IMR-90 (cell line): ENCODE results near the gene PXYLP1. TPM values are rescaled to one million over a fixed set of nuclear protein-coding genes. Genes with fewer than 3 reads are reported as not detected.

ENCODE experiments used
- ATAC-seq: fragments of 200-7000 bp; cut with Tn5 transposase; 2 replicates; pipeline ENCODE4 v1.9.1; 2020; ENCODE audit warnings: low read depth, mild to moderate bottlenecking, moderate library complexity
- BruUV-seq: library from RNA; stranded (reverse); fragments of 400-500 nt; replicated peaks from 2 replicates; lab custom pipeline; 2021; lab: Mats Ljungman, UMichigan
- CTCF ChIA-PET: fragments of 300-600 bp; formaldehyde crosslinking; extraction: SDS; loops from one replicate; lab custom pipeline; 2021; ENCODE audit warnings: antibody characterized with exemption; lab: Yijun Ruan, JAX
- POLR2A ChIA-PET: fragments of 300-600 bp; sonication (Branson Sonifier 250); formaldehyde crosslinking; loops from one replicate; lab custom pipeline; 2022; ENCODE audit warnings: antibody characterized with exemption; ENCODE audit not compliant: unreplicated experiment; lab: Charles Lee
- DNase-seq: peaks from one replicate; pipeline ENCODE4 v3.0.0; 2013
- H2AFZ ChIP-seq: replicated peaks from 2 replicates; pipeline ENCODE3; 2013; ENCODE audit warnings: low read length, mild to moderate bottlenecking; ENCODE audit not compliant: poor library complexity
- H2AK5ac ChIP-seq: 2 replicates; pipeline ENCODE4 v1.6.1; 2013; ENCODE audit warnings: low read depth, low read length, inconsistent platforms
- H2AK9ac ChIP-seq: replicated peaks from 2 replicates; pipeline ENCODE3; 2013; ENCODE audit warnings: mild to moderate bottlenecking, low read depth, low read length, moderate library complexity; ENCODE audit not compliant: poor library complexity
- H2BK120ac ChIP-seq: 2 replicates; pipeline ENCODE4 v1.6.1; 2013; ENCODE audit warnings: low read depth, low read length, inconsistent platforms
- H2BK15ac ChIP-seq: 3 replicates; pipeline ENCODE4 v1.6.1; 2013; ENCODE audit warnings: low read depth, low read length, inconsistent platforms
- H2BK20ac ChIP-seq: 2 replicates; pipeline ENCODE4 v1.6.1; 2013; ENCODE audit warnings: low read depth, mild to moderate bottlenecking, inconsistent platforms, low read length, moderate library complexity
- H2BK5ac ChIP-seq: 2 replicates; pipeline ENCODE4 v1.6.1; 2013; ENCODE audit warnings: mild to moderate bottlenecking, low read depth, low read length, inconsistent platforms; ENCODE audit not compliant: poor library complexity, severe bottlenecking
- H3K14ac ChIP-seq: replicated peaks from 2 replicates; pipeline ENCODE4 v1.6.1; 2013; ENCODE audit warnings: low read depth, low read length, inconsistent platforms
- H3K18ac ChIP-seq: 2 replicates; pipeline ENCODE4 v1.6.1; 2013; ENCODE audit warnings: low read depth, low read length, control low read depth
- H3K23ac ChIP-seq: 2 replicates; pipeline ENCODE4 v1.6.1; 2013; ENCODE audit warnings: low read depth, low read length, inconsistent platforms
- H3K27ac ChIP-seq: 2 replicates; pipeline ENCODE4 v1.5.1; 2013; ENCODE audit warnings: mild to moderate bottlenecking, control low read depth, low read length; ENCODE audit not compliant: insufficient read depth
- H3K27me3 ChIP-seq: 2 replicates; pipeline ENCODE4 v1.6.1; 2013; ENCODE audit warnings: low read length; ENCODE audit not compliant: control insufficient read depth, insufficient read depth
- H3K36me3 ChIP-seq: 2 replicates; pipeline ENCODE4 v1.6.1; 2013; ENCODE audit warnings: low read length, mixed read lengths; ENCODE audit not compliant: control insufficient read depth, insufficient read depth
- H3K4ac ChIP-seq: 2 replicates; pipeline ENCODE4 v1.6.1; 2013; ENCODE audit warnings: low read depth, low read length, inconsistent platforms
- H3K4me1 ChIP-seq: 2 replicates; pipeline ENCODE4 v1.6.1; 2013; ENCODE audit warnings: low read length, mixed read lengths; ENCODE audit not compliant: control insufficient read depth, insufficient read depth
- H3K4me2 ChIP-seq: 2 replicates; pipeline ENCODE4 v1.6.1; 2013; ENCODE audit warnings: low read depth, mild to moderate bottlenecking, control low read depth, low read length, moderate library complexity
- H3K4me3 ChIP-seq: 2 replicates; pipeline ENCODE4 v1.5.1; 2013; ENCODE audit warnings: low read depth, mild to moderate bottlenecking, control low read depth, low read length, moderate library complexity; ENCODE audit not compliant: insufficient read depth
- H3K56ac ChIP-seq: 2 replicates; pipeline ENCODE4 v1.6.1; 2013; ENCODE audit warnings: low read length, inconsistent platforms; ENCODE audit not compliant: insufficient read depth; ENCODE audit errors: extremely low read depth
- H3K79me1 ChIP-seq, 2 experiments: 2 replicates each; pipeline ENCODE4 v1.6.1; 2013; ENCODE audit warnings: low read length in 2 of 2, inconsistent platforms in 1 of 2, low read depth in 1 of 2
- H3K9ac ChIP-seq: 2 replicates; pipeline ENCODE4 v1.6.1; 2013; ENCODE audit warnings: low read depth, low read length, control low read depth
- H3K9me1 ChIP-seq: 2 replicates; pipeline ENCODE4 v1.6.1; 2013; ENCODE audit warnings: low read length, inconsistent platforms; ENCODE audit not compliant: insufficient read depth
- H3K9me3 ChIP-seq: 2 replicates; pipeline ENCODE4 v1.6.1; 2013; ENCODE audit warnings: low read length; ENCODE audit not compliant: control insufficient read depth, insufficient read depth
- H4K20me1 ChIP-seq: 2 replicates; pipeline ENCODE4 v1.6.1; 2013; ENCODE audit warnings: low read length, inconsistent platforms; ENCODE audit not compliant: insufficient read depth
- H4K5ac ChIP-seq: 2 replicates; pipeline ENCODE4 v1.6.1; 2013; ENCODE audit warnings: mild to moderate bottlenecking, low read depth, low read length, control low read depth
- H4K8ac ChIP-seq, 2 experiments: 2 replicates each; pipeline ENCODE4 v1.6.1; 2013; ENCODE audit warnings: low read depth in 2 of 2, low read length in 2 of 2, control low read depth in 1 of 2, inconsistent platforms in 1 of 2
- H4K91ac ChIP-seq: 2 replicates; pipeline ENCODE4 v1.6.1; 2013; ENCODE audit warnings: low read depth, low read length, inconsistent platforms; ENCODE audit not compliant: insufficient read depth
- BHLHE40 ChIP-seq: fragments of 150-350 bp; IDR thresholded peaks from 2 replicates; pipeline ENCODE4 v1.6.1; 2016; ENCODE audit warnings: mild to moderate bottlenecking, low read depth, low read length
- CEBPB ChIP-seq: IDR thresholded peaks from 2 replicates; pipeline ENCODE4 v1.6.1; 2012; ENCODE audit warnings: low read depth, low read length, improper control_type of control experiment
- CHD1 ChIP-seq: IDR thresholded peaks from 2 replicates; pipeline ENCODE4 v1.6.1; 2012; ENCODE audit warnings: low read depth, low read length, improper control_type of control experiment
- CTCF ChIP-seq: conservative IDR thresholded peaks from 2 replicates; pipeline ENCODE4 v1.5.1; 2012; ENCODE audit warnings: mild to moderate bottlenecking, low read depth, low read length, improper control_type of control experiment
- ELK1 ChIP-seq: fragments of 150-350 bp; IDR thresholded peaks from 2 replicates; pipeline ENCODE4 v1.6.1; 2016; ENCODE audit warnings: low read depth, mild to moderate bottlenecking, low read length, moderate library complexity, borderline replicate concordance
- FOS ChIP-seq: fragments of 150-350 bp; IDR thresholded peaks from 2 replicates; pipeline ENCODE4 v1.6.1; 2016; ENCODE audit warnings: low read depth, low read length
- MAFK ChIP-seq: IDR thresholded peaks from 2 replicates; pipeline ENCODE4 v1.6.1; 2012; ENCODE audit warnings: low read depth, low read length, improper control_type of control experiment
- MAZ ChIP-seq: IDR thresholded peaks from 2 replicates; pipeline ENCODE4 v1.6.1; 2012; ENCODE audit warnings: low read depth, mild to moderate bottlenecking, low read length, improper control_type of control experiment, moderate library complexity, borderline replicate concordance
- NFE2L2 ChIP-seq: fragments of 150-350 bp; IDR thresholded peaks from 2 replicates; pipeline ENCODE4 v1.6.1; 2016; ENCODE audit warnings: low read depth, mild to moderate bottlenecking, low read length
- POLR2A ChIP-seq: IDR thresholded peaks from 2 replicates; pipeline ENCODE4 v1.6.1; 2012; ENCODE audit warnings: mild to moderate bottlenecking, low read depth, low read length
- RAD21 ChIP-seq: IDR thresholded peaks from 2 replicates; pipeline ENCODE4 v1.6.1; 2012; ENCODE audit warnings: low read length, improper control_type of control experiment
- RCOR1 ChIP-seq: IDR thresholded peaks from 2 replicates; pipeline ENCODE4 v1.6.1; 2012; ENCODE audit warnings: mild to moderate bottlenecking, low read length, improper control_type of control experiment; ENCODE audit not compliant: insufficient replicate concordance
- RFX5 ChIP-seq: IDR thresholded peaks from 2 replicates; pipeline ENCODE4 v1.8.0; 2012; ENCODE audit warnings: low read depth, mild to moderate bottlenecking, low read length, moderate library complexity
- SMC3 ChIP-seq: fragments of 150-350 bp; IDR thresholded peaks from 2 replicates; pipeline ENCODE4 v1.6.1; 2016; ENCODE audit warnings: low read depth, mild to moderate bottlenecking, antibody characterized with exemption, low read length, moderate library complexity
- USF2 ChIP-seq: fragments of 150-350 bp; IDR thresholded peaks from 2 replicates; pipeline ENCODE4 v1.6.1; 2017; ENCODE audit warnings: mild to moderate bottlenecking, antibody characterized with exemption, low read length, low read depth
- whole genome bisulfite sequencing, 2 experiments: methylation state at CpG; one replicate each; pipeline versions ENCODE4 v1.1.5 to v1.1.7; 2013; ENCODE audit warnings: missing lambda C conversion rate in 2 of 2; ENCODE audit not compliant: insufficient read length in 1 of 2; ENCODE audit errors: extremely low coverage in 2 of 2; 5-methylcytosine and 5-hydroxymethylcytosine counted together
- dilution Hi-C: fragments of 300-500 bp; cut with HindIII; formaldehyde crosslinking; loops from one replicate; pipeline ENCODE4 v1.14.3; 2018; ENCODE audit warnings: low sequenced_read_pairs; ENCODE audit not compliant: unreplicated experiment
- in situ Hi-C: fragments of 300-500 bp; cut with MboI; formaldehyde crosslinking; loops from 3 replicates; pipeline ENCODE4 v1.14.3; 2019; ENCODE audit warnings: low sequenced_read_pairs, inconsistent platforms, mixed read lengths
- intact Hi-C: fragments of 100-400 bp; cut with micrococcal nuclease; formaldehyde crosslinking; loops from 2 replicates; pipeline ENCODE4 v1.10.0; 2022
- polyA plus RNA-seq, 3 experiments: library from polyadenylated mRNA; depleted of rRNA; stranded (reverse); fragments of >200 nt; gene quantifications; 2 replicates each; pipeline ENCODE4 v1.2.3, GENCODE V29; 2012; ENCODE audit warnings: low replicate concordance in 1 of 3
- total RNA-seq: library from RNA; depleted of rRNA; stranded (reverse); fragments of >200 nt; gene quantifications from 2 replicates; pipeline ENCODE4 v1.2.3, GENCODE V29; 2012

Gene PXYLP1
- total and polyA plus RNA-seq, 2 of the 4 experiments (the other 2 are of a cell fraction): 11.7 to 15.6 TPM

GRCh38 chr3:141237701-141238521 is 6.3 kb downstream of the PXYLP1 start:
- H3K79me1 ChIP-seq: peaks cover 0 to 9% of the 10 kb centered on the region in 2 experiments; a peak in 3 of 4 replicates
- H4K5ac ChIP-seq: no peak overlapping the region
- H3K36me3 ChIP-seq: peaks cover 2% of the 10 kb centered on the region; the same call in 1 of the 2 replicates
- no peak overlapping the region for H2BK15ac ChIP-seq
- H4K91ac ChIP-seq: no peak overlapping the region
- H3K9me1 ChIP-seq: peaks cover 17% of the 10 kb centered on the region
- H3K4me1 ChIP-seq: peaks cover 13% of the 10 kb centered on the region
- no peak overlapping the region for H3K27ac ChIP-seq
- H3K9ac ChIP-seq: no peak overlapping the region
- BruUV-seq: no TSS peak
- H4K8ac ChIP-seq: no peak overlapping the region
- no peak overlapping the region for H2AK9ac ChIP-seq
- 0 out of 2 replicates have a peak, but pooled peaks cover 4% of the 10 kb centered on the region for H4K20me1 ChIP-seq
- dilution Hi-C loops (no loop called here), in situ Hi-C loops (no loop called here), intact Hi-C loops (no loop called here)
- no peak for DNase-seq
- ChIA-PET POLR2A (no interaction called here), CTCF (no interaction called here)
- TF ChIP-seq RFX5 (no peak), ELK1 (no peak), FOS (no peak), CEBPB (no peak), CHD1 (no peak), MAZ (no peak), USF2 (no peak), RCOR1 (no peak), NFE2L2 (no peak), RAD21 (no peak), CTCF (no peak), POLR2A (no peak), MAFK (no peak), SMC3 (no peak), BHLHE40 (no peak)
- H3K56ac ChIP-seq: no peak overlapping the region
- no peaks in the 10 kb centered on the region for H3K27me3 ChIP-seq
- 57% methylated on average over 12 of the region's 14 CpGs; no CpG with 5 or more reads in 1 of the 2 experiments for WGBS, 2 experiments
- no peak overlapping the region for H3K4ac ChIP-seq
- no peak overlapping the region for H2BK120ac ChIP-seq
- no peak overlapping the region for H2BK5ac ChIP-seq
- H2BK20ac ChIP-seq: no peak overlapping the region
- H3K23ac ChIP-seq: no peak overlapping the region
- H2AK5ac ChIP-seq: no peak overlapping the region
- H3K4me3 ChIP-seq: no peak overlapping the region
- no peak overlapping the region for H3K18ac ChIP-seq
- H2AFZ ChIP-seq: peak overlapping the region; percentile 40
- H3K14ac ChIP-seq: no peak overlapping the region
- H3K9me3 ChIP-seq: no peaks in the 10 kb centered on the region
- no peak for ATAC-seq
- H3K4me2 ChIP-seq: no peak overlapping the region
